CD4-positive, alpha-beta T cell (primary cell): ENCODE measurements around the gene TENT4A. TPM values are rescaled to one million over a fixed set of nuclear protein-coding genes. Genes with fewer than 3 reads are reported as not detected.

ENCODE experiments used
- ATAC-seq: fragments of 200-7000 bp; cut with Tn5 transposase; one replicate; pipeline ENCODE4 v1.10.0; 2022; ENCODE audit warnings: mild to moderate bottlenecking; ENCODE audit not compliant: poor library complexity
- CTCF ChIA-PET: fragments of 350-600 bp; sonication (Branson Sonifier 250); formaldehyde crosslinking; loops from one replicate; lab custom pipeline; 2021; ENCODE audit warnings: antibody characterized with exemption, inconsistent platforms; lab: Charles Lee
- POLR2A ChIA-PET: fragments of 350-600 bp; sonication (Branson Sonifier 250); formaldehyde crosslinking; loops from one replicate; lab custom pipeline; 2021; ENCODE audit warnings: antibody characterized with exemption, inconsistent platforms; lab: Charles Lee
- DNase-seq, 14 experiments: peaks; one replicate each; pipeline ENCODE4 v3.0.0-alpha.2; 2013 to 2020; ENCODE audit warnings: mixed read lengths in 2 of 14
- H3K27ac ChIP-seq, 2 donors: one replicate each; pipeline versions ENCODE4 v1.5.1 to v1.7.0; 2013; ENCODE audit warnings: low read length in 2 of 2, low read depth in 1 of 2, mild to moderate bottlenecking in 1 of 2
- H3K27me3 ChIP-seq, 2 experiments: 1 replicate in 1 of 2; 2 replicates in 1 of 2; pipeline versions ENCODE4 v1.6.1 to v1.7.0; 2013; ENCODE audit warnings: low read length in 2 of 2, control low read depth in 1 of 2, mild to moderate bottlenecking in 1 of 2, moderate library complexity in 1 of 2; ENCODE audit not compliant: insufficient read depth in 2 of 2, control insufficient read depth in 1 of 2
- H3K36me3 ChIP-seq: one replicate; pipeline ENCODE4 v1.6.1; 2013; ENCODE audit warnings: low read length, control low read depth; ENCODE audit not compliant: insufficient read depth
- H3K4me1 ChIP-seq: one replicate; pipeline ENCODE4 v1.6.1; 2013; ENCODE audit warnings: low read length, control low read depth; ENCODE audit not compliant: insufficient read depth
- H3K4me3 ChIP-seq: one replicate; pipeline ENCODE4 v1.5.1; 2013; ENCODE audit warnings: mild to moderate bottlenecking, low read length, moderate library complexity
- H3K9me3 ChIP-seq, 2 experiments: 1 replicate in 1 of 2; 2 replicates in 1 of 2; pipeline versions ENCODE4 v1.6.1 to v1.7.0; 2013; ENCODE audit warnings: low read length in 2 of 2, mild to moderate bottlenecking in 2 of 2, control low read depth in 1 of 2, moderate library complexity in 1 of 2; ENCODE audit not compliant: control insufficient read depth in 1 of 2, insufficient read depth in 1 of 2
- H3K27ac Mint-ChIP-seq: one replicate; pipeline ENCODE4 v1.8.0; 2020; ENCODE audit warnings: mixed read lengths
- H3K27me3 Mint-ChIP-seq: one replicate; pipeline ENCODE4 v1.8.0; 2021; ENCODE audit warnings: mixed read lengths
- H3K36me3 Mint-ChIP-seq: one replicate; pipeline ENCODE4 v1.8.0; 2021; ENCODE audit warnings: low read depth, mixed read lengths
- H3K4me1 Mint-ChIP-seq: one replicate; pipeline ENCODE4 v1.8.0; 2021; ENCODE audit warnings: low read depth, mixed read lengths
- H3K4me3 Mint-ChIP-seq: one replicate; pipeline ENCODE4 v1.8.0; 2020; ENCODE audit warnings: mild to moderate bottlenecking, mixed read lengths
- H3K9me3 Mint-ChIP-seq: one replicate; pipeline ENCODE4 v1.8.0; 2020; ENCODE audit warnings: mixed read lengths
- CTCF ChIP-seq: fragments of 200-600 bp; IDR thresholded peaks from one replicate; pipeline ENCODE4 v1.8.0; 2022; ENCODE audit warnings: antibody characterized with exemption, mild to moderate bottlenecking
- intact Hi-C, 2 experiments: fragments of 100-400 bp; cut with DNase I in 1 of 2; cut with micrococcal nuclease in 1 of 2; formaldehyde crosslinking; loops; one replicate each; pipeline versions ENCODE4 v1.15.1 to v1.9.0; 2023 to 2025; cut with DNase I, micrococcal nuclease
- total RNA-seq, 174 experiments: library from RNA in 2 of 174; stranded (reverse) in 2 of 174; gene quantifications; one replicate each; pipeline ENCODE4 v1.2.3 and lab custom pipeline; 2021 to 2026

TENT4A gene
- total RNA-seq, 2 experiments from 2014 or later = 49.2 to 51.9 TPM

GRCh38 chr5:6785161-6785860, 72.1 kb downstream of the TENT4A start:
- Mint-ChIP-seq H3K9me3 (no peaks in the 10 kb centered on the region), H3K4me1 (no peaks in the 10 kb centered on the region), H3K36me3 (no peaks in the 10 kb centered on the region), H3K27me3 (no peaks in the 10 kb centered on the region), H3K27ac (no peak overlapping the region), H3K4me3 (no peak overlapping the region)
- ATAC-seq (no peak), DNase-seq (no peak)
- CTCF ChIA-PET = no interaction called here
- Histone ChIP-seq H3K9me3 (peaks cover 0 to 4% of the 10 kb centered on the region in 2 experiments), H3K4me3 (no peak overlapping the region), H3K27ac (no peak overlapping the region), H3K36me3 (no peaks in the 10 kb centered on the region), H3K4me1 (no peaks in the 10 kb centered on the region), H3K27me3 (no peaks in the 10 kb centered on the region)
- TF ChIP-seq CTCF = no peak
- POLR2A ChIA-PET = no interaction called here
- intact Hi-C loops = no loop called here

- Mint-ChIP-seq H3K36me3 (no peaks in the 10 kb centered on the region), H3K27me3 (no peaks in the 10 kb centered on the region), H3K27ac (no peak overlapping the region), H3K9me3 (no peaks in the 10 kb centered on the region), H3K4me3 (no peak overlapping the region), H3K4me1 (no peaks in the 10 kb centered on the region)
- TF ChIP-seq CTCF = no peak
- Histone ChIP-seq H3K36me3 (no peaks in the 10 kb centered on the region), H3K4me1 (no peaks in the 10 kb centered on the region), H3K27me3 (no peaks in the 10 kb centered on the region), H3K27ac (no peak overlapping the region), H3K4me3 (no peak overlapping the region), H3K9me3 (peaks cover 0 to 4% of the 10 kb centered on the region in 2 experiments)
- ATAC-seq = no peak
- intact Hi-C loops = no loop called here
- no peak for DNase-seq
- ChIA-PET POLR2A (no interaction called here), CTCF (no interaction called here)
Observed at GRCh38 chr5:6785861-6786180, 72.6 kb downstream of the TENT4A start.

- Mint-ChIP-seq H3K36me3 (no peaks in the 10 kb centered on the region), H3K27ac (no peak overlapping the region), H3K4me1 (no peaks in the 10 kb centered on the region), H3K27me3 (peaks cover 4% of the 10 kb centered on the region), H3K9me3 (no peaks in the 10 kb centered on the region), H3K4me3 (no peak overlapping the region)
- Histone ChIP-seq H3K36me3 (no peaks in the 10 kb centered on the region), H3K9me3 (no peaks in the 10 kb centered on the region), H3K27me3 (peaks cover 0 to 3% of the 10 kb centered on the region in 2 experiments), H3K4me1 (no peaks in the 10 kb centered on the region), H3K4me3 (no peak overlapping the region), H3K27ac (no peak overlapping the region)
- intact Hi-C loops = no loop called here
- ChIA-PET CTCF (no interaction called here), POLR2A (no interaction called here)
- ATAC-seq (no peak), DNase-seq (no peak)
- no peak for TF ChIP-seq CTCF
Observed at GRCh38 chr5:6786786-6787495, 73.7 kb downstream of the TENT4A start.
